GM12864 (cell line): ENCODE results near the gene RCAN1.

Experiments used
- DNase-seq: peaks from one replicate; pipeline ENCODE4 v3.0.0-alpha.2; 2011; ENCODE audit warnings: low read depth
- H3K4me3 ChIP-seq: 2 replicates; pipeline ENCODE4 v1.5.1; 2011; ENCODE audit warnings: mild to moderate bottlenecking, low read depth, low read length, control low read depth
- TF ChIP-seq, protein P1 (sequence below): IDR thresholded peaks from 2 replicates; pipeline ENCODE4 v1.5.1; 2011; ENCODE audit warnings: low read depth, mild to moderate bottlenecking, moderate library complexity, low read length, control low read depth, inconsistent platforms; ENCODE audit errors: missing control alignments

The RCAN1 gene

DNA sequence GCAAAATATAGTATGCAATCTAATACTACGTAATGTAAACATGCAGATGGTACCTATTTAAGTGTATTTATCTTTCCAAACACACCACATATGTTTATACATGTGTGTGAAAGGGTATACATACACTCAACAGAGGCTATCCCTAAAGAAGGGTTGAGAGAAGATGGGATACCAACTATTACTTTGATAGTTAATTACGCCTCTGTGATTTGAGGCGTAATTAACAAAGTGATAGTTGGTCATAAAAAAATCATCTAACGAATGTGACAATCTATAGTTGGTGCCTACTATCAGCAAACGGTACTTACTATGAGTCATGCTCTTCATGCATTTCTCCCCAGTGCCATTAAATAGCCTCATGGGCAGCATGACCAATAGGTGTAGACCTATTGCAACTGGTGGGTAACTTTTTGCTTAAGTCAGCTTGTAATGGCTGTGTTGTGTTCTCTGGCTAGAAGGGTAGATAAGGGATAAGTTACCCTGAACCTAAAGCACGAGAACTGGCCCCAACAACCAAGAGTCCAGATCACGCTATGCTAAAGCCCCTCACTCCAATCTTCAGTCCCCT lies 15.3 kb downstream of the RCAN1 start:
- H3K4me3 ChIP-seq, result no peak overlapping the region
- TF ChIP-seq, protein P1, sequence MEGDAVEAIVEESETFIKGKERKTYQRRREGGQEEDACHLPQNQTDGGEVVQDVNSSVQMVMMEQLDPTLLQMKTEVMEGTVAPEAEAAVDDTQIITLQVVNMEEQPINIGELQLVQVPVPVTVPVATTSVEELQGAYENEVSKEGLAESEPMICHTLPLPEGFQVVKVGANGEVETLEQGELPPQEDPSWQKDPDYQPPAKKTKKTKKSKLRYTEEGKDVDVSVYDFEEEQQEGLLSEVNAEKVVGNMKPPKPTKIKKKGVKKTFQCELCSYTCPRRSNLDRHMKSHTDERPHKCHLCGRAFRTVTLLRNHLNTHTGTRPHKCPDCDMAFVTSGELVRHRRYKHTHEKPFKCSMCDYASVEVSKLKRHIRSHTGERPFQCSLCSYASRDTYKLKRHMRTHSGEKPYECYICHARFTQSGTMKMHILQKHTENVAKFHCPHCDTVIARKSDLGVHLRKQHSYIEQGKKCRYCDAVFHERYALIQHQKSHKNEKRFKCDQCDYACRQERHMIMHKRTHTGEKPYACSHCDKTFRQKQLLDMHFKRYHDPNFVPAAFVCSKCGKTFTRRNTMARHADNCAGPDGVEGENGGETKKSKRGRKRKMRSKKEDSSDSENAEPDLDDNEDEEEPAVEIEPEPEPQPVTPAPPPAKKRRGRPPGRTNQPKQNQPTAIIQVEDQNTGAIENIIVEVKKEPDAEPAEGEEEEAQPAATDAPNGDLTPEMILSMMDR, result no peak
- DNase-seq, result no peak

- no peak overlapping the region for H3K4me3 ChIP-seq
- DNase-seq, result no peak
These were observed 15.9 kb downstream of the RCAN1 start for GRCh38 chr21:34598931-34599400.

GRCh38 chr21:34597406-34597805 lies 17.5 kb downstream of the RCAN1 start:
- DNase-seq, result no peak
- TF ChIP-seq, protein P1, result no peak
- H3K4me3 ChIP-seq, result no peak overlapping the region

More at GRCh38 chr21:34598931-34599400, 15.9 kb downstream of the RCAN1 start:
- TF ChIP-seq, protein P1, result no peak

DNA sequence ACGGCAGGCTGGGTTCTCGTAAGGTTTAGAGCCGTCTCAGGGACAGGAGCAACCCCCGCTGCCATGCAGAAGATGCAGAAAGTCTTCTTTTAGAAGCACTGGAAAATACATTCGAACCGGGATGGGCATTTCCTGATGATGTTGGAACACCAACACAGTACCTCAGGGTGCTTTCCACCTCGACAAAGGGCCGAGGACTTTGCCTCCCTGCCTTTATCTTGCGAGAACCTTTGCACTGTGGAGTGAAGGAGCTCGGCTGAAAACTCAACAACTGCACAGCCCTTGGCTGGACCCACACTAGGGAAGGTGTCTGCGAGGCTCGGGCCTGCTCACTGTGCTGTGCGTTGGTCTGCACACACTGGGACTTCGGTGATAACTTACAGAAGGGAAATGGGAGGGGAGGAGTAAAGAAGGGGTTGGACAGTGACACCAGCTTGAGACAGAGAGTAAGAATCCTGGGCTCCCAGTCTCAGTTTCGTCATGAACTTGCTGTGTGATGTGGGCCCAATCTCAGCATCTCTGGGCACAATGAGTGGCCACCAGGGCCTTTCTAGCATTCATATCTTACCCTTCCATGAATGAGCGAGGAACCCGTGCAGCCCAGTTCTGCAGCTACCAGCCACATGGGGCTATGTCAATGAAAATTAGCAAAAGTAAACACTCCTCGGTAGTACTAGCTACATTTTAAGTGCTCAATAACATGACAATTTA lies 18.2 kb downstream of the RCAN1 start:
- DNase-seq, result no peak
- TF ChIP-seq, protein P1, result no peak

DNA sequence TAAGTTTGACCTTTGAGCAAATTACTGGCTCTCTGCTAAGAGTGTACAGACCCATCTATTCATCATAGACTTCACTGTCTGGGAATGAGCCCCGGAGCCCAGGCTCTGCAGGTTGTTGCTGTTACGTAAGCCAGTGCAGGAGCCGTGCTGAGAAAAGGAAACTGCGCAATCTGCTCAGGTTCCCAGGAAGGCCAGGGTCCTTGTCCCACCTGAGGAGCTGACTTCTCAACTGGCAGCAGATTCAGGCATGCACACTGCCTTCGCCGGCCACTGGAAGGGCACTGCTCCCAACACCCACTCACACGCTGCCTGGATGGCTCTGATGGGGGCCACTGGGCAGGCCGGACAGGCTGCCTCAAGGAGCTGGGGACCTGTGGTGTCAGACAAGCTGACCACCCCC lies 19.5 kb downstream of the RCAN1 start:
- DNase-seq, result no peak
- TF ChIP-seq, protein P1, result no peak
- no peak overlapping the region for H3K4me3 ChIP-seq

More for the DNA sequence above, 18.2 kb downstream of the RCAN1 start:
- H3K4me3 ChIP-seq, result no peak overlapping the region

GRCh38 chr21:34594566-34595234 lies 20.2 kb downstream of the RCAN1 start:
- DNase-seq, result no peak
- TF ChIP-seq, protein P1, result no peak
- no peak overlapping the region for H3K4me3 ChIP-seq
